Endothelial cell of umbilical vein (primary cell): Measurements from ENCODE around the gene PLEKHG4.

Experiments
- EZH2 ChIP-seq: IDR thresholded peaks from 2 replicates; pipeline ENCODE4 v1.6.1; 2012; ENCODE audit warnings: borderline replicate concordance, low read depth, mild to moderate bottlenecking, moderate library complexity, low read length, inconsistent platforms; ENCODE audit not compliant: severe bottlenecking
- GATA2 ChIP-seq: IDR thresholded peaks from 2 replicates; pipeline ENCODE4 v1.7.0; 2011; ENCODE audit warnings: low read depth, mild to moderate bottlenecking, moderate library complexity, mixed read lengths, low read length; ENCODE audit not compliant: insufficient read length, insufficient read depth
- JUN ChIP-seq: IDR thresholded peaks from 2 replicates; pipeline ENCODE4 v1.6.1; 2011; ENCODE audit warnings: borderline replicate concordance, low read depth; ENCODE audit not compliant: insufficient read length, insufficient read depth
- POLR2A ChIP-seq: IDR thresholded peaks from 2 replicates; pipeline ENCODE4 v1.6.1; 2012; ENCODE audit warnings: low read depth, mild to moderate bottlenecking, control low read depth, low read length
- POLR2AphosphoS5 ChIP-seq: IDR thresholded peaks from 2 replicates; pipeline ENCODE4 v1.6.1; 2012; ENCODE audit warnings: low read depth, mild to moderate bottlenecking, control low read depth, low read length, moderate library complexity; ENCODE audit not compliant: insufficient read depth
- TF ChIP-seq, protein P1 (sequence below), 2 donors: IDR thresholded peaks; 1 replicate in 1 of 2; 2 replicates in 1 of 2; pipeline ENCODE4 v1.5.1; 2011; ENCODE audit warnings: low read length in 2 of 2, mild to moderate bottlenecking in 2 of 2, moderate library complexity in 2 of 2, control low read depth in 1 of 2, inconsistent platforms in 1 of 2, low read depth in 1 of 2; ENCODE audit not compliant: insufficient read depth in 1 of 2; ENCODE audit errors: extremely low read depth in 1 of 2
- TF ChIP-seq, protein P2 (sequence below): IDR thresholded peaks from 2 replicates; pipeline ENCODE4 v1.6.1; 2011; ENCODE audit not compliant: insufficient read depth, insufficient read length

DNA sequence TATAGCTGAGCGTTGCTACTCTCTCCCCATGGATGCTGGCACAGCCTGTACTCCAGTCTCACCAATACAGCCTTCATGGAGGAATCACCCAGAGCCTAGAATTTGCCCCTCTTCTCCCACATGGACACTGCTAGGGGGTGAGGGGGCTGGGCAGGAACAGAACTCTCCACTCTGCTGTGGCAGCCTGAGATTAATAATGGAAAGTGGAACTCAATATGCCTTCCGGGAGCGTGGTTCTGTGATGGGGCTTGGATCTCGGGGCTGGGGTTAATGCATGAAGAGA lies 29.3 kb upstream of the PLEKHG4 start:
- TF ChIP-seq, protein P1, sequence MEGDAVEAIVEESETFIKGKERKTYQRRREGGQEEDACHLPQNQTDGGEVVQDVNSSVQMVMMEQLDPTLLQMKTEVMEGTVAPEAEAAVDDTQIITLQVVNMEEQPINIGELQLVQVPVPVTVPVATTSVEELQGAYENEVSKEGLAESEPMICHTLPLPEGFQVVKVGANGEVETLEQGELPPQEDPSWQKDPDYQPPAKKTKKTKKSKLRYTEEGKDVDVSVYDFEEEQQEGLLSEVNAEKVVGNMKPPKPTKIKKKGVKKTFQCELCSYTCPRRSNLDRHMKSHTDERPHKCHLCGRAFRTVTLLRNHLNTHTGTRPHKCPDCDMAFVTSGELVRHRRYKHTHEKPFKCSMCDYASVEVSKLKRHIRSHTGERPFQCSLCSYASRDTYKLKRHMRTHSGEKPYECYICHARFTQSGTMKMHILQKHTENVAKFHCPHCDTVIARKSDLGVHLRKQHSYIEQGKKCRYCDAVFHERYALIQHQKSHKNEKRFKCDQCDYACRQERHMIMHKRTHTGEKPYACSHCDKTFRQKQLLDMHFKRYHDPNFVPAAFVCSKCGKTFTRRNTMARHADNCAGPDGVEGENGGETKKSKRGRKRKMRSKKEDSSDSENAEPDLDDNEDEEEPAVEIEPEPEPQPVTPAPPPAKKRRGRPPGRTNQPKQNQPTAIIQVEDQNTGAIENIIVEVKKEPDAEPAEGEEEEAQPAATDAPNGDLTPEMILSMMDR (IDR thresholded peaks at IDR 0.05; ENCODE audit: extremely low read depth in 1 of 2, insufficient read depth in 1 of 2, low read depth in 1 of 2, low read length in 2 of 2), result no peak
- TF ChIP-seq POLR2A (no peak), EZH2 (no peak), POLR2AphosphoS5 (no peak), GATA2 (no peak), JUN (no peak)
- TF ChIP-seq, protein P2, sequence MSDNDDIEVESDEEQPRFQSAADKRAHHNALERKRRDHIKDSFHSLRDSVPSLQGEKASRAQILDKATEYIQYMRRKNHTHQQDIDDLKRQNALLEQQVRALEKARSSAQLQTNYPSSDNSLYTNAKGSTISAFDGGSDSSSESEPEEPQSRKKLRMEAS, result no peak
